Measurements from ENCODE around the gene MLN. TPM values are rescaled to one million over a fixed set of nuclear protein-coding genes. Genes with fewer than 3 reads are reported as not detected.

Gene MLN
- total RNA-seq, 2 donors from 2014 or later: 0.48 TPM; not detected in 1

DNA sequence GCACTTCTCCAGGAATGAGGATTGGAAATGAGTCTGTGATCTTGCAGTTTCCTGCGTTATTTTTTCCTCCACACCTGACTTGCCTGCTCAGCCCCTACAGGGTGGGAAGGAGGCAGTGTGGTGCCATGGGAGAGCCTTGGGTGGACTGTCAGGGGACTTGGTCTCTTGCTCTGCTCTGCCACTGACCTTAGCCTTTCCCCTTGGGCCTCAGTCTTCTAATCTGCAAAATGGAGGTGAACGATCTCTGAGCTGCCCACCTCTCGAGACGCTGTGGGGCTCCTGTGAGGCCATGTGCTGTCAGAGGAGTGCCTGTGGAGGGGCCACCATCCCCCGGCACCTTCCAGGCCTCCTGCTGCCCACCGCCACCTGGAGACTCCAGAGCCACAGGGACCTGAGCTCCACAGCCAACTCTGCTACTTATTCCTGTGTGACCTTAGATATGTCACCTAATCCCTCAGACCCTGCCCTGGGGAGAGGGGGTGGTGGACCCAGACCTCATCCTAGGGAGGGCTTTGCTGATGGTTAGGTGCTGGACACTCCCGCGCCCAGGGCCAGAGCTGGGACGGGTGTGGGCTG is 45.8 kb upstream of the MLN start:
- intact Hi-C loops (cut with DNase I): loop anchor here (5.0 kb wide), 1 partner anchor 178 kb away; no protein-coding TSS in a partner anchor
- DNase-seq: no peak
- H3K9me3 ChIP-seq: no peaks in the 10 kb centered on the region
- no peak overlapping the region for H3K9ac ChIP-seq (ENCODE audit: low read depth in 2 of 2, low read length in 2 of 2)
- no peaks in the 10 kb centered on the region for H3K27me3 ChIP-seq
- H3K4me3 ChIP-seq: no peak overlapping the region
- no peak overlapping the region for H3K27ac ChIP-seq
- no peaks in the 10 kb centered on the region for H3K4me1 ChIP-seq
- H3K36me3 ChIP-seq: no peaks in the 10 kb centered on the region
- TF ChIP-seq, protein P1, sequence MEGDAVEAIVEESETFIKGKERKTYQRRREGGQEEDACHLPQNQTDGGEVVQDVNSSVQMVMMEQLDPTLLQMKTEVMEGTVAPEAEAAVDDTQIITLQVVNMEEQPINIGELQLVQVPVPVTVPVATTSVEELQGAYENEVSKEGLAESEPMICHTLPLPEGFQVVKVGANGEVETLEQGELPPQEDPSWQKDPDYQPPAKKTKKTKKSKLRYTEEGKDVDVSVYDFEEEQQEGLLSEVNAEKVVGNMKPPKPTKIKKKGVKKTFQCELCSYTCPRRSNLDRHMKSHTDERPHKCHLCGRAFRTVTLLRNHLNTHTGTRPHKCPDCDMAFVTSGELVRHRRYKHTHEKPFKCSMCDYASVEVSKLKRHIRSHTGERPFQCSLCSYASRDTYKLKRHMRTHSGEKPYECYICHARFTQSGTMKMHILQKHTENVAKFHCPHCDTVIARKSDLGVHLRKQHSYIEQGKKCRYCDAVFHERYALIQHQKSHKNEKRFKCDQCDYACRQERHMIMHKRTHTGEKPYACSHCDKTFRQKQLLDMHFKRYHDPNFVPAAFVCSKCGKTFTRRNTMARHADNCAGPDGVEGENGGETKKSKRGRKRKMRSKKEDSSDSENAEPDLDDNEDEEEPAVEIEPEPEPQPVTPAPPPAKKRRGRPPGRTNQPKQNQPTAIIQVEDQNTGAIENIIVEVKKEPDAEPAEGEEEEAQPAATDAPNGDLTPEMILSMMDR (IDR thresholded peaks at IDR 0.05): no peak

DNA sequence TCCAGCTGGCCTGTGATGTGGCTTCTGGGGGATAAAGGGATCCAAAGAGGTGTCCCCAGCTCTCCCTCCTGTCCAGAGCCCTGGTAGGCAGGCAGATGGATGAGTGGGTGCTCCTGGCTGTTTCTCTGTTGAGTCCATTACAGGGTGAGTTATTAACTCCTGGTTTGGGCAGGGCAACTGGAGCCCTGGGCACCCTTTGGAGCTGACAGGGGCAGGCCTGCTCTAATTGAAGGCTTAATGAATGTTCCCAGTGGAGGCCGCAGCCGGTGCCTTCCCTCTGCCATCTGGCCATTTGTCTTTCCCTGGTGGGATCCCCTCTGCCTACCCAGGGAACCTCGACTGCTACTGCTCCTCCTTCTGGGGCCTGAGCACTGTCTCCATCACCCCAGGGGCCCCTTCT is 44.7 kb upstream of the MLN start:
- Histone ChIP-seq H3K27ac (no peak overlapping the region), H3K9ac (ENCODE audit: low read depth in 2 of 2, low read length in 2 of 2) (no peak overlapping the region), H3K27me3 (no peaks in the 10 kb centered on the region), H3K36me3 (no peaks in the 10 kb centered on the region), H3K4me1 (no peaks in the 10 kb centered on the region), H3K4me3 (no peak overlapping the region), H3K9me3 (no peaks in the 10 kb centered on the region)
- intact Hi-C loops (cut with DNase I): no loop called here
- no peak for DNase-seq
- TF ChIP-seq, protein P1 (IDR thresholded peaks at IDR 0.05): no peak

DNA sequence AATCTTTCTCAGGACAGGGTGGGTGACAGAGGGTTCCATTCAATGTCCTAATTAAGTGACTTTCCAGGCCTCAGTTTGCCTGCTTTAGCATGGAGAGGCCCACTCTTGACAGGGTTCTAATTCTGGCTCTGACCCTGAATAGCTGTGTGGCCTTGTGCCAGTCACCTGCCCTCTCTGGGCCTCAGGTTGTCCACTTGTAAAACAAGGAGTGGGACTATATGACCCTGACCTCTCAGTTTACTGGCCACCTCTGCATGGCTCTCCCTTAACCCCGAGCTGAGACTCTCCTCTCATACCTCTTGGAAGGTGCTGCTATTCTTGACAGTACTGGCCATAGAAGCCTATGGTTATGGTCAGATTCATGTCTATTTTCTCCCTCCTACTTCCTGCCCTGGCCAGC is 44.1 kb upstream of the MLN start:
- H3K27ac ChIP-seq: no peak overlapping the region
- H3K4me3 ChIP-seq: no peak overlapping the region
- intact Hi-C loops (cut with DNase I): no loop called here
- H3K36me3 ChIP-seq: no peaks in the 10 kb centered on the region
- no peak overlapping the region for H3K9ac ChIP-seq (ENCODE audit: low read depth in 2 of 2, low read length in 2 of 2)
- H3K9me3 ChIP-seq: no peaks in the 10 kb centered on the region
- DNase-seq: no peak
- no peaks in the 10 kb centered on the region for H3K27me3 ChIP-seq
- H3K4me1 ChIP-seq: no peaks in the 10 kb centered on the region
- TF ChIP-seq, protein P1 (IDR thresholded peaks at IDR 0.05): no peak

DNA sequence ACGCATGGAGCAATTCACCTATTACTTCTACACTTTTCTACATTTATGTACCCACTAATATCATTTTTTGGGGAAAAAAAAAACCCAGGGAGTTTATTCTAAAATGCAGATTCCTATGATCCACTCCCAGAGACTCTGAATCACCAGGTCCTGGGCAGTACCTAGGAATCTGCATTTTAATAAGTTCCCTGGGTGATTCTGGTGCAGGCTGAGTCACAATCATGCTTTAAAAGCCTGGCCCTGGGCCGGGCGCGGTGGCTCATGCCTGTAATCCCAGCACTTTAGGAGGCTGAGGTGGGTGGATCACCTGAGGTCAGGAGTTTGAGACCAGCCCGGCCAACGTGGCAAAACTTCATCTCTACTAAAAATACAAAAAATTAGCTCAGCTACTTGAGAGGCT is 43.3 kb upstream of the MLN start:
- intact Hi-C loops (cut with DNase I): no loop called here
- Histone ChIP-seq H3K9ac (ENCODE audit: low read depth in 2 of 2, low read length in 2 of 2) (no peak overlapping the region), H3K9me3 (no peaks in the 10 kb centered on the region), H3K36me3 (no peaks in the 10 kb centered on the region), H3K4me1 (no peaks in the 10 kb centered on the region), H3K27me3 (no peaks in the 10 kb centered on the region), H3K27ac (no peak overlapping the region), H3K4me3 (no peak overlapping the region)
- no peak for DNase-seq
- TF ChIP-seq, protein P1 (IDR thresholded peaks at IDR 0.05): no peak

DNA sequence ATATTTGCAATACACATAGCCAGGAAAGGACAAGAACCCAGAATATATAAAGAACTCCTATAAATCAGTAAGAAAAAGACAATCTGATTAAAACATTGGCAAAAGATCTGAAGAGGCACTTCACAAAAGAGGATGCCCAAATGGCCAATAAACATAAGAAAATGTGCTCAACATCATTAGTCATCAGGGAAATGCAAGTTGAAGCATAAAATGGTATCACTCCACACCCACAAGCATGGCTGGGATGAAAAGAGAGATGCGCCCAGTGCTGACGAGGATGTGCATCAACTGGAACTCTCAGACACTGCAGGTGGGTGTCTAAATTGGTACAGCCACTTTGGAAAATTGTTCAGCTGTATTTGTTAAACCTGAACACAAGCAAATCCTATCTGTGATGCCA is 42.4 kb upstream of the MLN start:
- Histone ChIP-seq H3K27me3 (no peaks in the 10 kb centered on the region), H3K4me3 (no peak overlapping the region), H3K36me3 (no peaks in the 10 kb centered on the region), H3K4me1 (no peaks in the 10 kb centered on the region), H3K9me3 (no peaks in the 10 kb centered on the region), H3K9ac (ENCODE audit: low read depth in 2 of 2, low read length in 2 of 2) (no peak overlapping the region), H3K27ac (no peak overlapping the region)
- TF ChIP-seq, protein P1 (IDR thresholded peaks at IDR 0.05): no peak
- no peak for DNase-seq
- intact Hi-C loops (cut with DNase I): no loop called here

Data from colonic mucosa (tissue), 4 donors.